Vagina (tissue), 2 donors: ENCODE data around the gene HBP1.

Experiments
- POLR2A ChIP-seq, 2 donors: fragments of 450-650 bp; IDR thresholded peaks; one replicate each; pipeline ENCODE4 v1.6.1; 2017; ENCODE audit warnings: antibody characterized with exemption in 2 of 2, mild to moderate bottlenecking in 2 of 2, moderate library complexity in 2 of 2
- TF ChIP-seq, protein P1 (sequence below), 3 experiments: fragments of 450-650 bp in 2 of 3; fragments of 200-600 bp in 1 of 3; sonication (generic) in 1 of 3; IDR thresholded peaks; one replicate each; pipeline ENCODE4 v1.5.1; 2017 to 2019; ENCODE audit warnings: antibody characterized with exemption in 3 of 3, mild to moderate bottlenecking in 2 of 3, moderate library complexity in 2 of 3

GRCh38 chr7:107164092-107164491 lies 4.7 kb upstream of the HBP1 start:
- no peak for TF ChIP-seq POLR2A (IDR thresholded peaks at IDR 0.05)
- TF ChIP-seq, protein P1, sequence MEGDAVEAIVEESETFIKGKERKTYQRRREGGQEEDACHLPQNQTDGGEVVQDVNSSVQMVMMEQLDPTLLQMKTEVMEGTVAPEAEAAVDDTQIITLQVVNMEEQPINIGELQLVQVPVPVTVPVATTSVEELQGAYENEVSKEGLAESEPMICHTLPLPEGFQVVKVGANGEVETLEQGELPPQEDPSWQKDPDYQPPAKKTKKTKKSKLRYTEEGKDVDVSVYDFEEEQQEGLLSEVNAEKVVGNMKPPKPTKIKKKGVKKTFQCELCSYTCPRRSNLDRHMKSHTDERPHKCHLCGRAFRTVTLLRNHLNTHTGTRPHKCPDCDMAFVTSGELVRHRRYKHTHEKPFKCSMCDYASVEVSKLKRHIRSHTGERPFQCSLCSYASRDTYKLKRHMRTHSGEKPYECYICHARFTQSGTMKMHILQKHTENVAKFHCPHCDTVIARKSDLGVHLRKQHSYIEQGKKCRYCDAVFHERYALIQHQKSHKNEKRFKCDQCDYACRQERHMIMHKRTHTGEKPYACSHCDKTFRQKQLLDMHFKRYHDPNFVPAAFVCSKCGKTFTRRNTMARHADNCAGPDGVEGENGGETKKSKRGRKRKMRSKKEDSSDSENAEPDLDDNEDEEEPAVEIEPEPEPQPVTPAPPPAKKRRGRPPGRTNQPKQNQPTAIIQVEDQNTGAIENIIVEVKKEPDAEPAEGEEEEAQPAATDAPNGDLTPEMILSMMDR (IDR thresholded peaks at IDR 0.05) = no peak
